Fibroblast of lung (primary cell): ENCODE results near the gene CAMK2G. TPM values are rescaled to one million over a fixed set of nuclear protein-coding genes. Genes with fewer than 3 reads are reported as not detected.

Source experiments
- DNase-seq, 2 donors: peaks; one replicate each; pipeline versions ENCODE4 v3.0.0 to v3.0.0-alpha.2; 2010; ENCODE audit warnings: low read depth in 2 of 2
- H2AFZ ChIP-seq: 2 replicates; pipeline ENCODE4 v1.5.1; 2012; ENCODE audit warnings: low read length, control low read depth, inconsistent platforms
- H3K27ac ChIP-seq: 2 replicates; pipeline ENCODE4 v1.5.1; 2011; ENCODE audit warnings: low read length, control low read depth; ENCODE audit not compliant: insufficient read depth
- H3K27me3 ChIP-seq: 2 replicates; pipeline ENCODE4 v1.5.1; 2011; ENCODE audit warnings: mild to moderate bottlenecking, low read length; ENCODE audit not compliant: control insufficient read depth, insufficient read depth
- H3K36me3 ChIP-seq: 2 replicates; pipeline ENCODE4 v1.5.1; 2011; ENCODE audit warnings: low read length; ENCODE audit not compliant: control insufficient read depth, insufficient read depth
- H3K4me1 ChIP-seq: 2 replicates; pipeline ENCODE4 v1.5.1; 2011; ENCODE audit warnings: low read length; ENCODE audit not compliant: control insufficient read depth, insufficient read depth; ENCODE audit errors: extremely low read depth
- H3K4me2 ChIP-seq: 2 replicates; pipeline ENCODE4 v1.5.1; 2011; ENCODE audit warnings: low read length, control low read depth; ENCODE audit not compliant: insufficient read depth; ENCODE audit errors: extremely low read depth
- H3K4me3 ChIP-seq, 4 experiments: fragments of 200-600 bp in 1 of 4; sonication (generic) in 1 of 4; replicated peaks in 1 of 4; 2 replicates each; pipeline ENCODE4 v1.5.1; 2011 to 2016; ENCODE audit warnings: low read length in 4 of 4, low read depth in 3 of 4, mild to moderate bottlenecking in 3 of 4, control low read depth in 2 of 4, inconsistent platforms in 1 of 4, mixed read lengths in 1 of 4; ENCODE audit not compliant: insufficient read depth in 1 of 4; ENCODE audit errors: control extremely low read depth in 1 of 4
- H3K79me2 ChIP-seq: 2 replicates; pipeline ENCODE4 v1.5.1; 2012; ENCODE audit warnings: mild to moderate bottlenecking, low read length, inconsistent platforms; ENCODE audit not compliant: control insufficient read depth, insufficient read depth
- H3K9ac ChIP-seq: 2 replicates; pipeline ENCODE4 v1.5.1; 2011; ENCODE audit warnings: mild to moderate bottlenecking, low read length, control low read depth; ENCODE audit not compliant: insufficient read depth
- H3K9me3 ChIP-seq: 2 replicates; pipeline ENCODE4 v1.5.1; 2012; ENCODE audit warnings: low read depth, low read length; ENCODE audit not compliant: control insufficient read depth, insufficient read depth
- H4K20me1 ChIP-seq: 2 replicates; pipeline ENCODE4 v1.5.1; 2011; ENCODE audit warnings: low read length; ENCODE audit not compliant: control insufficient read depth, insufficient read depth; ENCODE audit errors: extremely low read depth
- CTCF ChIP-seq, 2 donors: IDR thresholded peaks in 1 of 2; conservative IDR thresholded peaks in 1 of 2; 1 replicate in 1 of 2; 2 replicates in 1 of 2; pipeline ENCODE4 v1.5.1; 2011 to 2012; ENCODE audit warnings: low read length in 2 of 2, control low read depth in 1 of 2, inconsistent platforms in 1 of 2, low read depth in 1 of 2, mild to moderate bottlenecking in 1 of 2
- EZH2 ChIP-seq: IDR thresholded peaks from 2 replicates; pipeline ENCODE4 v1.5.1; 2012; ENCODE audit warnings: low read length, control low read depth, mild to moderate bottlenecking; ENCODE audit errors: missing control alignments
- polyA plus RNA-seq, 2 donors: library from polyadenylated mRNA; depleted of rRNA in 1 of 2; stranded (reverse) in 1 of 2; unstranded in 1 of 2; fragments of >200 nt; gene quantifications; 2 replicates each; pipeline ENCODE4 v1.2.1, GENCODE V29; 2011 to 2012; ENCODE audit warnings: missing spikeins in 1 of 2
- total RNA-seq: library from RNA; depleted of rRNA; stranded (reverse); fragments of >200 nt; gene quantifications from 2 replicates; pipeline ENCODE4 v1.2.1, GENCODE V29; 2014

CAMK2G gene
- total and polyA plus RNA-seq, 2 donors (not counting 1 experiment from before 2014, with no cell fraction given): 25.9 to 32.2 TPM

GRCh38 chr10:73840056-73840402, 34.3 kb downstream of the CAMK2G start:
- no peak overlapping the region for H3K27ac ChIP-seq
- peaks cover 19% of the 10 kb centered on the region for H3K4me1 ChIP-seq

GRCh38 chr10:73839276-73839966, 34.9 kb downstream of the CAMK2G start:
- no peaks in the 10 kb centered on the region for H4K20me1 ChIP-seq
- H3K4me1 ChIP-seq: peaks cover 19% of the 10 kb centered on the region
- H3K27me3 ChIP-seq: no peaks in the 10 kb centered on the region
- no peak overlapping the region for H2AFZ ChIP-seq
- no peaks in the 10 kb centered on the region for H3K9me3 ChIP-seq
- TF ChIP-seq CTCF (conservative IDR thresholded peaks at IDR 0.05 in 1 of 2, IDR thresholded peaks at IDR 0.05 in 1 of 2; ENCODE audit: low read depth in 1 of 2, low read length in 2 of 2): no peak
- no peak for TF ChIP-seq EZH2
- no peak for DNase-seq
- peaks cover 12% of the 10 kb centered on the region for H3K36me3 ChIP-seq
- no peaks in the 10 kb centered on the region for H3K79me2 ChIP-seq
- no peak overlapping the region for H3K9ac ChIP-seq
- no peak overlapping the region for H3K27ac ChIP-seq
- no peak overlapping the region for H3K4me3 ChIP-seq
- H3K4me2 ChIP-seq: no peak overlapping the region

More at GRCh38 chr10:73840056-73840402, 34.3 kb downstream of the CAMK2G start:
- H2AFZ ChIP-seq: no peak overlapping the region
- no peak overlapping the region for H3K4me3 ChIP-seq
- no peaks in the 10 kb centered on the region for H4K20me1 ChIP-seq
- peaks cover 12% of the 10 kb centered on the region for H3K36me3 ChIP-seq
- TF ChIP-seq EZH2: no peak
- no peak for TF ChIP-seq CTCF (conservative IDR thresholded peaks at IDR 0.05 in 1 of 2, IDR thresholded peaks at IDR 0.05 in 1 of 2; ENCODE audit: low read depth in 1 of 2, low read length in 2 of 2)
- H3K9me3 ChIP-seq: no peaks in the 10 kb centered on the region
- no peak overlapping the region for H3K9ac ChIP-seq
- H3K27me3 ChIP-seq: no peaks in the 10 kb centered on the region
- no peaks in the 10 kb centered on the region for H3K79me2 ChIP-seq
- H3K4me2 ChIP-seq: no peak overlapping the region
- DNase-seq: no peak

GRCh38 chr10:73838827-73839226, 35.5 kb downstream of the CAMK2G start:
- Histone ChIP-seq H2AFZ (no peak overlapping the region), H4K20me1 (no peaks in the 10 kb centered on the region), H3K4me2 (no peak overlapping the region), H3K36me3 (peaks cover 12% of the 10 kb centered on the region), H3K4me3 (no peak overlapping the region), H3K27me3 (no peaks in the 10 kb centered on the region), H3K9me3 (no peaks in the 10 kb centered on the region), H3K27ac (no peak overlapping the region), H3K9ac (no peak overlapping the region), H3K79me2 (no peaks in the 10 kb centered on the region), H3K4me1 (peaks cover 19% of the 10 kb centered on the region)
- no peak for TF ChIP-seq EZH2
- no peak for TF ChIP-seq CTCF (conservative IDR thresholded peaks at IDR 0.05 in 1 of 2, IDR thresholded peaks at IDR 0.05 in 1 of 2; ENCODE audit: low read depth in 1 of 2, low read length in 2 of 2)
- DNase-seq: peak; percentile 25 to 52
